ENCODE measurements around the gene NCAPG.

NCAPG gene

GRCh38 chr4:17884063-17884462 is 73.3 kb downstream of the NCAPG start:
- no peak for DNase-seq

DNA sequence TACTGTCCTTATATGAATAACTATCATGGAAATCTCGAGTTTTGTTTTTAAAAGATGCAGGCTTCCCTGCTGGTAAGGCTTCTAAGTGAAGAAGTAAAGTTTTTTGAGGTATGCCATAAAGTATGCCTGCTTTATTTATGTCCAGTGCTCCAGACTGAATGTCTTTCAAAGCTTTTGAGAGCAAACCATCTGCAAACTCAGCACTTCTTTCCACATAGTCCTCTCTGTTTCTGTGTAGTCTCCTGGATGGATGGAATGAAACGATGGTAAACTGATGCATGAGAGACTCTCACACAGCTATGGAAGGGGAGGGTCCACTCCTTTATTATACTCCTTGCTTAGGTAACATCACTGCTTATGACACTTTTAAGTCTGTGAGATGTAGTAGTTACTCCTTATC is 73.7 kb downstream of the NCAPG start:
- DNase-seq, result no peak

- DNase-seq, result no peak
Observed at GRCh38 chr4:17889692-17890091, 78.9 kb downstream of the NCAPG start.

GRCh38 chr4:17894421-17894820 is 83.6 kb downstream of the NCAPG start:
- DNase-seq, result no peak

All from NCI-H446 (cell line).